Esophagus squamous epithelium (tissue), 4 donors: ENCODE measurements around the gene NOXA1.

Experiments
- POLR2A ChIP-seq, 4 donors: fragments of 450-650 bp; IDR thresholded peaks; one replicate each; pipeline ENCODE4 v1.6.1; 2017; ENCODE audit warnings: antibody characterized with exemption in 4 of 4, mild to moderate bottlenecking in 4 of 4, moderate library complexity in 3 of 4
- TF ChIP-seq, protein P1 (sequence below), 6 experiments: fragments of 450-650 bp in 4 of 6; fragments of 200-600 bp in 2 of 6; sonication (generic) in 2 of 6; IDR thresholded peaks; one replicate each; pipeline ENCODE4 v1.5.1; 2016 to 2019; ENCODE audit warnings: antibody characterized with exemption in 6 of 6, mild to moderate bottlenecking in 4 of 6, moderate library complexity in 4 of 6

DNA sequence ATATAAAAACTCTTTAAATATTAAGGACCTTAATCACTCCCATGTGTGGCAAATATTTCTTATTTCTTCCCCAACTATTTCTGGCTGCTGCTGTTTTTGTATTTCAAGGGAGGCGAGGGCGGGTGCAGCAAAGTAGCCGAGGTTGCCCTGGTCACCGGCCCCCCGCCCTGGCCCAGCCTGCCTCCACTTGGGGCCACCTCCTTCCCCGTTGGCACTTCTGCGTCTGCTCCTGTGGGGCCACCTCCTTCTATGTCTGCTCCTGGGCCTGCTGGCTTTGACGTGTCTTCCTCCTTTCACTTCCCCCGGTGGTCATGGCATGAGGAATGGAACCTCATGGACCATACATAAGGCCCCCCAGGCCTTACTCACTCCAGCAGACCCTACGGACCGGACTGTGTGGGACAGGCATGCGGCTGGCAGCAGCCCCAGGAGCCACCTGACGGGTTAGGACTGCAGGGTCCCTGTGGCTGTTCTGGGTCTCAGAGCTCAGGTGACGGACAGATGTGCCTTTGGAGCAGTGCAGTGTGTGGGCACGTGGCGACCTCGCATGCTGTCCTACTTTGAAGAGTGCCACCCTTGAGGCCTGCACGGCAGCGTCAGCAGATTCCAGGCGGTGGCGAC is 23.8 kb downstream of the NOXA1 start:
- TF ChIP-seq, protein P1, sequence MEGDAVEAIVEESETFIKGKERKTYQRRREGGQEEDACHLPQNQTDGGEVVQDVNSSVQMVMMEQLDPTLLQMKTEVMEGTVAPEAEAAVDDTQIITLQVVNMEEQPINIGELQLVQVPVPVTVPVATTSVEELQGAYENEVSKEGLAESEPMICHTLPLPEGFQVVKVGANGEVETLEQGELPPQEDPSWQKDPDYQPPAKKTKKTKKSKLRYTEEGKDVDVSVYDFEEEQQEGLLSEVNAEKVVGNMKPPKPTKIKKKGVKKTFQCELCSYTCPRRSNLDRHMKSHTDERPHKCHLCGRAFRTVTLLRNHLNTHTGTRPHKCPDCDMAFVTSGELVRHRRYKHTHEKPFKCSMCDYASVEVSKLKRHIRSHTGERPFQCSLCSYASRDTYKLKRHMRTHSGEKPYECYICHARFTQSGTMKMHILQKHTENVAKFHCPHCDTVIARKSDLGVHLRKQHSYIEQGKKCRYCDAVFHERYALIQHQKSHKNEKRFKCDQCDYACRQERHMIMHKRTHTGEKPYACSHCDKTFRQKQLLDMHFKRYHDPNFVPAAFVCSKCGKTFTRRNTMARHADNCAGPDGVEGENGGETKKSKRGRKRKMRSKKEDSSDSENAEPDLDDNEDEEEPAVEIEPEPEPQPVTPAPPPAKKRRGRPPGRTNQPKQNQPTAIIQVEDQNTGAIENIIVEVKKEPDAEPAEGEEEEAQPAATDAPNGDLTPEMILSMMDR (IDR thresholded peaks at IDR 0.05), result no peak
- TF ChIP-seq POLR2A (IDR thresholded peaks at IDR 0.05), result no peak
